A673 (cell line): Measurements from ENCODE around the gene POLE3. TPM values are rescaled to one million over a fixed set of nuclear protein-coding genes. Genes with fewer than 3 reads are reported as not detected.

Experiments used
- Bru-seq: library from RNA; stranded (reverse); fragments of 400-500 nt; gene quantifications from one replicate; lab custom pipeline; 2021; lab: Mats Ljungman, UMichigan
- BruChase-seq, 2 experiments: library from RNA; stranded (reverse); fragments of 400-500 nt; gene quantifications; one replicate each; lab custom pipeline; 2021; lab: Mats Ljungman, UMichigan
- BruUV-seq: library from RNA; stranded (reverse); fragments of 400-500 nt; replicated peaks from 2 replicates; lab custom pipeline; 2021; lab: Mats Ljungman, UMichigan
- CTCF ChIA-PET: fragments of 300-600 bp; sonication (Branson Sonifier 250); formaldehyde crosslinking; loops from one replicate; lab custom pipeline; 2022; ENCODE audit warnings: antibody characterized with exemption; lab: Charles Lee
- POLR2A ChIA-PET: fragments of 300-600 bp; sonication (Branson Sonifier 250); formaldehyde crosslinking; loops from one replicate; lab custom pipeline; 2022; ENCODE audit warnings: antibody characterized with exemption; ENCODE audit not compliant: low non-redundant PET; lab: Charles Lee
- DNase-seq: peaks from one replicate; pipeline ENCODE4 v3.0.0-alpha.2; 2015; ENCODE audit warnings: low spot score
- H3K27ac ChIP-seq: fragments of 200-600 bp; sonication (generic); 2 replicates; pipeline ENCODE4 v1.5.1; 2016; ENCODE audit warnings: mixed run types, low read depth, mild to moderate bottlenecking, mixed read lengths, antibody characterized with exemption, low read length; ENCODE audit not compliant: poor library complexity, severe bottlenecking
- H3K27me3 ChIP-seq: fragments of 200-600 bp; sonication (generic); replicated peaks from 2 replicates; pipeline ENCODE4 v1.6.1; 2017; ENCODE audit warnings: mixed run types, low read depth, mild to moderate bottlenecking, mixed read lengths, antibody characterized with exemption, low read length; ENCODE audit not compliant: insufficient read depth, poor library complexity
- H3K36me3 ChIP-seq: fragments of 200-600 bp; sonication (generic); 2 replicates; pipeline ENCODE4 v1.6.1; 2016; ENCODE audit warnings: mixed run types, mild to moderate bottlenecking, mixed read lengths, antibody characterized with exemption, low read length; ENCODE audit not compliant: insufficient read depth, poor library complexity, severe bottlenecking
- H3K4me1 ChIP-seq: fragments of 200-600 bp; sonication (generic); 2 replicates; pipeline ENCODE4 v1.6.1; 2017; ENCODE audit warnings: mixed run types, mild to moderate bottlenecking, mixed read lengths, antibody characterized with exemption, low read length; ENCODE audit not compliant: insufficient read depth, poor library complexity, severe bottlenecking
- H3K4me3 ChIP-seq: fragments of 200-600 bp; sonication (generic); 2 replicates; pipeline ENCODE4 v1.5.1; 2016; ENCODE audit warnings: low read depth, mixed run types, mild to moderate bottlenecking, mixed read lengths, low read length; ENCODE audit not compliant: poor library complexity, severe bottlenecking
- H3K9me3 ChIP-seq: fragments of 200-600 bp; sonication (generic); 2 replicates; pipeline ENCODE4 v1.6.1; 2016; ENCODE audit warnings: mixed run types, low read depth, mild to moderate bottlenecking, mixed read lengths, antibody characterized with exemption, low read length; ENCODE audit not compliant: poor library complexity, severe bottlenecking
- CTCF ChIP-seq: fragments of 300-800, 200-600 bp; sonication (generic); conservative IDR thresholded peaks from 2 replicates; pipeline ENCODE4 v1.5.1; 2017; ENCODE audit warnings: low read depth, mild to moderate bottlenecking, antibody characterized with exemption, low read length, moderate library complexity, mixed read lengths
- EZH2 ChIP-seq: fragments of 200-600 bp; sonication (generic); IDR thresholded peaks from 2 replicates; pipeline ENCODE4 v1.6.1; 2017; ENCODE audit warnings: borderline replicate concordance, low read depth, mild to moderate bottlenecking, mixed read lengths, antibody characterized with exemption, low read length; ENCODE audit not compliant: poor library complexity, severe bottlenecking
- intact Hi-C: fragments of 100-400 bp; cut with micrococcal nuclease; formaldehyde crosslinking; loops from one replicate; pipeline ENCODE4 v1.10.0; 2022; ENCODE audit not compliant: unreplicated experiment
- long read RNA-seq: library from polyadenylated mRNA; stranded (forward); transcript quantifications from one replicate; pipeline ENCODE4 v2.0.0, GENCODE V29; 2022
- total RNA-seq: library from RNA; stranded (reverse); gene quantifications from 2 replicates; pipeline ENCODE4 v1.2.3, GENCODE V29; 2021

POLE3 gene, protein sequence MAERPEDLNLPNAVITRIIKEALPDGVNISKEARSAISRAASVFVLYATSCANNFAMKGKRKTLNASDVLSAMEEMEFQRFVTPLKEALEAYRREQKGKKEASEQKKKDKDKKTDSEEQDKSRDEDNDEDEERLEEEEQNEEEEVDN
- total RNA-seq, result 98.1 and 109 TPM in 2 replicates
- Bru-seq, nascent RNA, result percentile 94 among the genes with signal in this experiment
- percentile 99 among the genes with signal in this experiment for BruChase-seq, experiment 1, labeled RNA remaining after a 2-hour chase
- BruChase-seq, experiment 2, labeled RNA remaining after a 6-hour chase, result percentile 99 among the genes with signal in this experiment
- long read RNA-seq, transcript POLE3-203 (3 exons, 455 nt), result minor isoform, 11 of 241 reads
- long read RNA-seq, transcript POLE3-202 (5 exons, 2,191 nt), result minor isoform, 6 of 241 reads
- long read RNA-seq, transcript POLE3-201 (4 exons, 2,109 nt), result major isoform, 212 of 241 reads
- long read RNA-seq, partial matches to known transcripts, result 3 of 241 reads
- long read RNA-seq, other reads (novel, unspliced or antisense), result 8 of 241 reads

DNA sequence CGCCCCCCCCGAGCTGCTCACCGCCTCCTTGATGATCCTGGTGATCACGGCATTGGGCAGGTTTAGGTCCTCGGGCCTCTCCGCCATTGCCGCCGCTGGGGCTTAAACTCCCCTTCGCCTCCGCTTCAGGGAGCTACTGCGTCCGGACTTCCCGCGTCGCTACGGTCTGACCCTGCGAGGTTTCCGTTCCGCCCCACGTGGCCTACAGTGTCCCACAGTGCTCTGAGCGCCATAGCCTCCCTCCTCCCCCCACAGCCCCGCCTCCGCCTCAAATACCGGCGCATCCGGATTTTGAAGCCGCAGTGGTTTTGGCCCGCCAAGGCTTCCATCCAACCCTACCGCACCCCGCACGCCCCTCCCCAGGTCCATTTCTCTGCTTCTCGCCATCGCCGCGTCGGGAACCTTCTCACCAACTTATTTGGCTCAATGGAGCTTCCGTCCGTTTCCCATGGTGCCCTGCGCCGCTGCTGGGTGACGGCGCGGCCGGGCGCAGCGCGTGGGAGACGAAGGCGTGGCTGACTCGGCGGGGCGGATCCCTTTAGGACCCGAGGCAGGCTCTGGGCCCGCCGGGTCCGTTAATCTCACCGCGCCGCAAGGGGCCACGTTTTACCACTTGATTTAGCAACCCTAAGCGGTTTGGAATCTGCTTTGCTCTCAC, at the start of gene POLE3, which contains the start of gene C9orf43:
Gene POLE3, minus strand, starts transcription at position 469 of the 658 bp plus-strand sequence. Its CDS starts 382 bp downstream, at position 87.
Gene C9orf43, plus strand, starts transcription at position 541 of the 658 bp plus-strand sequence. CDS start 2,747 bp downstream, outside the sequence.
- Histone ChIP-seq H3K4me3 (peak within 1 kb of the TSS; percentile 96), H3K4me1 (peaks cover 11% of the 10 kb centered on the region), H3K27ac (peak within 1 kb of the TSS; percentile 92), H3K9me3 (no peaks in the 10 kb centered on the region), H3K27me3 (no peaks in the 10 kb centered on the region), H3K36me3 (peaks cover 21% of the 10 kb centered on the region)
- TF ChIP-seq CTCF, result no peak
- ChIA-PET CTCF (interaction anchor here (1.1 kb wide), 1 partner anchor 9 kb away, joined by 12 read pairs; the partner anchor contains the start of gene ALAD), POLR2A (interaction anchor here (0.7 kb wide), 3 partner anchors 9 to 211 kb away, joined by 3 read pairs; partner anchors contain the start of gene ALAD)
- DNase-seq, result peak; percentile 98
- BruUV-seq, result no TSS peak
- intact Hi-C loops, result no loop called here

DNA sequence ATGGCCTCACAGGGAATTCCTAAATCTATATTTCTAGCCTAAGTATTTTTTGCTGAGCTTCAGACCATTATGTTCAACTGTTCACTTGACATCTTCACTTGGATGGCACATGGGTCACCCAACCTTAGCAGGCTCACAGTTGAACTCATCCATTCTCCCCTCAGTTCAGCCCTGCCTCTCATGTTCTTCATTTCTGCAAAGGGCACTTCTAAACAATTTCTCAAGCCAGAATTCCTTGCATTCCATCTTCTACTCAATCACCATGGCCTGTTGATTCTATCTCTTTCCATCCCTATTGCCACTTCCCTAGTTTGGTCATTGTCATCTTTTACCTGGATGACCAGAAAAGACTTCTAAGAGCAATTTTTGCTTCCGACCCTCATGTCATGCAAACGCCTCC, 45.8 kb upstream of the POLE3 start:
- H3K9me3 ChIP-seq, result no peaks in the 10 kb centered on the region
- no peak for DNase-seq
- H3K36me3 ChIP-seq, result no peaks in the 10 kb centered on the region
- H3K4me3 ChIP-seq, result no peak overlapping the region
- CTCF ChIA-PET, result interaction anchor here (1.7 kb wide), 1 partner anchor 202 kb away, joined by 5 read pairs; no protein-coding TSS in a partner anchor
- intact Hi-C loops, result no loop called here
- BruUV-seq, result no TSS peak
- no peak for TF ChIP-seq CTCF
- no peak for TF ChIP-seq EZH2
- peaks cover 9% of the 10 kb centered on the region for H3K4me1 ChIP-seq
- H3K27ac ChIP-seq, result no peak overlapping the region
- no peaks in the 10 kb centered on the region for H3K27me3 ChIP-seq
- POLR2A ChIA-PET, result interaction anchor here (0.6 kb wide), 1 partner anchor 105 kb away, joined by 3 read pairs; no protein-coding TSS in a partner anchor
